Uterus (tissue), 2 donors: ENCODE measurements around the gene SUSD3.

ENCODE experiments used
- POLR2A ChIP-seq, 2 donors: fragments of 450-650 bp; IDR thresholded peaks; one replicate each; pipeline ENCODE4 v1.6.1; 2016; ENCODE audit warnings: antibody characterized with exemption in 2 of 2, mild to moderate bottlenecking in 1 of 2, moderate library complexity in 1 of 2
- TF ChIP-seq, protein P1 (sequence below), 4 experiments: fragments of 200-600 bp in 2 of 4; fragments of 450-650 bp in 2 of 4; sonication (generic) in 2 of 4; IDR thresholded peaks; one replicate each; pipeline ENCODE4 v1.5.1; 2016 to 2019; ENCODE audit warnings: antibody characterized with exemption in 4 of 4, mild to moderate bottlenecking in 2 of 4, moderate library complexity in 1 of 4

DNA sequence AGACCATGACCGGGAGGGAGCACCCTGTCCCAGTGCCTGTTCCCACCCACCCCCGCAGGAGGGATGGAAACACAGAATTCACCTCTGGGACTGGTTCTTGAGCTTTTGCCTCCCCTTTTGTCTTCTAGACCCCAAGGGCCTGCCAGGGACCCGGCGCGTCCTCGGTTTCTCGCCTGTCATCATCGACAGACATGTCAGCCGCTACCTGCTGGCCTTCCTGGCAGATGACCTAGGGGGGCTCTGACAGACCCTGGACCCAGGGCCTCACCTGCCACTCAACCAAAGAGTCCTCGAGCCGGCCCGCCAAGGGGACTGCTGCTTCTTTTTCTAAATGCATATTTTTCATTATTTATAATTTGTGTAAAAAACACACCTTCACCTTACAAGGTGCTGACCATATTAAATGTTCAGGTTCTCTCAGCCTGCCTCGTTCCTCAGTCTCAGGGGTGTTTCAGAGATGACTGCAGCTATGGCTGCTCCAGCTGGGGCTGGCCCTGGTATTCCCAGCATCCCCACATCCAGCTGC, 54.4 kb downstream of the SUSD3 start:
- TF ChIP-seq, protein P1, sequence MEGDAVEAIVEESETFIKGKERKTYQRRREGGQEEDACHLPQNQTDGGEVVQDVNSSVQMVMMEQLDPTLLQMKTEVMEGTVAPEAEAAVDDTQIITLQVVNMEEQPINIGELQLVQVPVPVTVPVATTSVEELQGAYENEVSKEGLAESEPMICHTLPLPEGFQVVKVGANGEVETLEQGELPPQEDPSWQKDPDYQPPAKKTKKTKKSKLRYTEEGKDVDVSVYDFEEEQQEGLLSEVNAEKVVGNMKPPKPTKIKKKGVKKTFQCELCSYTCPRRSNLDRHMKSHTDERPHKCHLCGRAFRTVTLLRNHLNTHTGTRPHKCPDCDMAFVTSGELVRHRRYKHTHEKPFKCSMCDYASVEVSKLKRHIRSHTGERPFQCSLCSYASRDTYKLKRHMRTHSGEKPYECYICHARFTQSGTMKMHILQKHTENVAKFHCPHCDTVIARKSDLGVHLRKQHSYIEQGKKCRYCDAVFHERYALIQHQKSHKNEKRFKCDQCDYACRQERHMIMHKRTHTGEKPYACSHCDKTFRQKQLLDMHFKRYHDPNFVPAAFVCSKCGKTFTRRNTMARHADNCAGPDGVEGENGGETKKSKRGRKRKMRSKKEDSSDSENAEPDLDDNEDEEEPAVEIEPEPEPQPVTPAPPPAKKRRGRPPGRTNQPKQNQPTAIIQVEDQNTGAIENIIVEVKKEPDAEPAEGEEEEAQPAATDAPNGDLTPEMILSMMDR (IDR thresholded peaks at IDR 0.05), result no peak
- no peak for TF ChIP-seq POLR2A (IDR thresholded peaks at IDR 0.05)
